Skin of body (tissue), 2 donors: ENCODE data around the gene PEAR1. TPM values are rescaled to one million over a fixed set of nuclear protein-coding genes. Genes with fewer than 3 reads are reported as not detected.
"Not testable (repeated sequence)": the region's sequence is repeated elsewhere in the genome, so short reads cannot be mapped to it uniquely, and the experiment has no call there.

Experiments used
- DNase-seq: peaks from one replicate; lab custom pipeline; 2025; lab: John Stamatoyannopoulos, UW
- total RNA-seq: library from RNA; depleted of rRNA; stranded (reverse); fragments of >200 nt; gene quantifications from one replicate; pipeline ENCODE4 v1.2.3, GENCODE V29; 2014

The PEAR1 gene
- total RNA-seq, 1 donor from 2014 or later = 5.5 TPM

DNA sequence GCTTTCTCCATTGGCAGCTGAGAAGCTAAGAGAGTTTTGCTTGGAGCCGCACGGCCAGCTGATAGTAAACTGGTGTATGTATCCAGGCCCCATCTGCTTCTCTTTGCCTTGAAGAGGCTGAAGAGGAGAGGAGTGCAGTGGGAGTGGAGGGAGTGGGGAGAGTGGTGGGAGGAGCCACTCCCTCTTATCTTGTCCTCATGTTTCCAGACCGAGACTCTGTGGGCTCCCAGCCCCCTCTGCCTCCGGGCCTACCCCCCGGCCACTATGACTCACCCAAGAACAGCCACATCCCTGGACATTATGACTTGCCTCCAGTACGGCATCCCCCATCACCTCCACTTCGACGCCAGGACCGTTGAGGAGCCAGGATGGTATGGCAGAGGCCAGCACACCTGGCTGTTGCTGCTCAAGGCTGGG, 20.9 kb downstream of the PEAR1 start:
- no peak for DNase-seq

DNA sequence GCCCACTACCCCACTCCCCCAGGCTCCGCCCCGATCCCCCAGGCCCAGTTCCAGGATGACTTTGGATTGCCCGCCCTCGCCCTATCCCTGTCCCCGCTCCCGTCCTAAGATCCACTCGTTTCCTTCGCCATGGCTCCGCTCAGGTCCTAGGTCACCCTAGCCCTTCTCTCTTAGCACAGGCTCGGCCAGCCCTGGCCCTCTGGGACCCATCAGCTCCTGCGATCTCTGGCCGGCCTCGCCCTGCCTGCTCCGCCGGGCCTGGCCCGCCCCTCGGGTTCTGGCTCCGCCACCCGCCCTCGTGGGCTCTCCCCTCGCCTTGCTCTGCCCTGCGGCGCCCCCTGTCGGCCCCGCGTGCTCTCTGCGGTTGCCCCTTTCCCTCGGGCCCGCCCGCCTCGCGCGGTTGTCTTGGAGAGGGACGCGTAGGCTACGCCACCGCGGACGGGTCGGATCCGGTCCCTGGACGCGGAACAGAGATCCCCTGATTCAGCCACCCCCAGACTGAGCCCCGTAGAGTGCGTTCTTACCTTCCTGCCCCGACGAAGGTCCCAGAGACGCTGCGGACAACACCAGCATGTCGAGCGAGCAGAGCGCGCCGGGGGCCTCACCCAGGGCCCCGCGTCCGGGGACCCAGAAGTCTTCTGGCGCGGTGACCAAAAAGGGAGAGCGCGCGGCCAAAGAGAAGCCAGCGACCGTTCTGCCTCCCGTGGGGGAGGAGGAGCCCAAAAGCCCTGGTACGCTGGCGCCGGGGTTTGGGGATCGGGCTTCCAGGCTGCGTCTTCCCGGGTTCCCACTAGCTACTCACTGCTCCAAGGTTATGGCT, 26.9 kb downstream of the PEAR1 start, which contains the start of gene LRRC71:
LRRC71 (plus strand) TSS at position 400 of the 820 bp plus-strand sequence; CDS start at position 572, 172 bp downstream.
- peak; percentile 55 for DNase-seq

DNA sequence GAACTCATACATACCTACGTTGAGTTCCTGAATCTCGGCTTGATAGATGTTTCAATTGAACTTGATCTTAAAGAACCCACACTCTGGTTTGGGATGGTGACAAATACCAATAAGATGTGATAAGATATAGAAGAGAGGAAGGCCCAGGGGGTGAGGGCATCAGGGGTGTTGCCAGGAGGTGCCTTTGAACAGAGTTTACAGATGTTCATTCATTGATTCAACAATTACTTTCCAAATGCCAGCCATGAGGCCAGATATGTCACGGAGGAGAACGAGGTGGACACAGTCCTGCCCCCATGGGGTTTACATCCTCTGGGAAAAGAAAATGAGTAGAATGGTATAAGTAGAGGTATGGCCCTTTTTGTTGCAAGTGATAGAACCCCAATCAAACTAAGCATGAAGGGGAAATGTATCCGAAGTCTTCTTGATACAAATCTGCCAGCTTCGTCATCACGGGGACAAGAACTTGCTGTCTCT, 27.6 kb downstream of the PEAR1 start:
- DNase-seq = no peak

DNA sequence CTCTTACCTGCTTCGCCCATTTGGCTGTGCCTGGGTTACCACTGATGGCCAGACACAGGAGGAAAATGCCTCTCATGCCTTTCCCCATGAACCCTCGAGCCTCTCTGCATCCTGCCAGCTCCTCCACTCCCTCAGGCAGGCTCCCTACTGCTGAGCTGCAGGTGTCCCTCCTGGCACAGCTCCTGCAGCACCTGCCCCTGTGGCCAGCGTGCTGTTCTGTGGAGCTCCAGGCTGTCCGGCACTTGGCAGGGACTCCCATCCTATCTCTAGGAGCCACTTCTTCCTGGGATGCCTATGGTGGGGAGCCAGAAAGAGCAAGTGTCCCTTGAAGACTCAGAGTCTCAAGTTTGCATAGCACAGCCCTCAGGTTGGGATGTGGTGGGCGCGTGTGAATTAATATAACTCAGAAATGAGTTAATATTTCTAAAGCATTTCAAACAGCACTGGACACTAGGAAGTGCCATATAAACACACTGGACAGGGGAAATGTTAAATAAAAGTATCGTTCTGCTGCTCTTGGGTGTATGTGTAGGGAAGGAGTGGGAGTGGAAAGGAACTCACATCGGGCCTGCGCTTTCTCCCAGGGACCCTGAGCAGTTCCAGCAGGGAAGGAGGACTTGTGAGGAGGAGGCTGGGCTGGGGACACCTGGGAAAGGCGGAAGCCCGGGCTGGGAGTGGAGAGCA, 29.6 kb downstream of the PEAR1 start:
- DNase-seq = no peak

GRCh38 chr1:156923670-156924477, 30.4 kb downstream of the PEAR1 start:
- DNase-seq = no peak

GRCh38 chr1:156924478-156925153, 31.1 kb downstream of the PEAR1 start:
- no peak for DNase-seq

DNA sequence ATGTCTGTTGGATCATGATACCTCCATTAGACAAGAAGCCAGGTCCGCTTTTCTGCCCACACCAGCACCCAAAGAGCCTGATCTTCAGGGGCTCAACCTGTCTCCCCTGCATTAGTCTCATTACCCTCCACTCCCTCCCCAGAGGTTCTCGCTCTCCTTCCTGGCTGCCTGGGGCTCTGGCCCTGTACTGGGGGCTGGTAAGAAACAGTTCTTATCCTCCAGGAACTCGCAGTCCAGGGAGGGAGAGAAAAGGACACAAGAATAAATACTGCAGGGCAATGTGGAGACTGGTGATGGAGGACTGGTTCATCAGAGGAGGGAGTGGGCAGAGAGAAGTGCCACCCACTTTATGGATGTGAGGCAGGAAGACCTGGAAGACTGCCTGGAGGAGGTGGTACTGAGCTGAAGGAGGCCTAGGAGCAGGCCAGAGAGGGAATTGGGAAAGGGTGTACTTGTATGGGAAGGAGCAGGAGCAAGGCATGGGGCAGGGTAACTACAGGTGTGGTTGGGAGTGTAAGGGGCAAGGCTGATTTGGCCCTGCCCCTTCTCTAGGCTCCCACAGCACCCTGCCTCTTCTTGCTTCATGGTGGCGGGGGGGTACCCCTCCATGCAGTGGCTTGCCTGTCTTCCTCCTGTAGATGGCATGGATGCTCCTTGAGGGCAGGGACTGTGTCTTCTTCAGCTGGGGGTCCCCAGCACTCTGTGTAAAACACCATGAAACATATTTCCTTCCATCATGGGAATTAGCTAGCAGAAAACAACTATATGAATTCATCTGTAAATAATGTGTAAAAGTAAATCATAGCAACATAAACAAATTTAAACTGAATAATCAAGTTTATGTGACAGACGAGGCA, 31.9 kb downstream of the PEAR1 start:
- DNase-seq = no peak

DNA sequence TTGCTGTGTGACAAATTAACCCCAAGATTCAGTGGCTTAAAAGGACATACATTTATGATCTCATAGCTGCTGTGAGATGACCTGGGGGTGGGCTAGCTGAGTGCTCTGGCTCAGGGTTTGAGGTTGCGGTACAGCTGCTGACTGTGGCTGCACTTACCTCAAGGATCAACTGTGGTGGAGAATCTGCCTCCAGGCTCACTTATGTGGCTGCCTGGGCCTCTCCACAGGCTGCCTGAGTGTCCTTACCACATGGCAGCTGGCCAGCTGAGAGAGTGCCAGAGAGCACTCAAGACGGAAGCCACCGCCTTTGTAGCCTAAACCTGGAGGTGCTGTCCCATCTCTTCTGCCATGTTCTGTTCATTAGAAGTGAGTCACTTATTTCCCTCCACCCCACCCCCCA, 32.7 kb downstream of the PEAR1 start:
- DNase-seq = no peak

GRCh38 chr1:156926695-156927094, 33.2 kb downstream of the PEAR1 start:
- DNase-seq = not testable (repeated sequence)

DNA sequence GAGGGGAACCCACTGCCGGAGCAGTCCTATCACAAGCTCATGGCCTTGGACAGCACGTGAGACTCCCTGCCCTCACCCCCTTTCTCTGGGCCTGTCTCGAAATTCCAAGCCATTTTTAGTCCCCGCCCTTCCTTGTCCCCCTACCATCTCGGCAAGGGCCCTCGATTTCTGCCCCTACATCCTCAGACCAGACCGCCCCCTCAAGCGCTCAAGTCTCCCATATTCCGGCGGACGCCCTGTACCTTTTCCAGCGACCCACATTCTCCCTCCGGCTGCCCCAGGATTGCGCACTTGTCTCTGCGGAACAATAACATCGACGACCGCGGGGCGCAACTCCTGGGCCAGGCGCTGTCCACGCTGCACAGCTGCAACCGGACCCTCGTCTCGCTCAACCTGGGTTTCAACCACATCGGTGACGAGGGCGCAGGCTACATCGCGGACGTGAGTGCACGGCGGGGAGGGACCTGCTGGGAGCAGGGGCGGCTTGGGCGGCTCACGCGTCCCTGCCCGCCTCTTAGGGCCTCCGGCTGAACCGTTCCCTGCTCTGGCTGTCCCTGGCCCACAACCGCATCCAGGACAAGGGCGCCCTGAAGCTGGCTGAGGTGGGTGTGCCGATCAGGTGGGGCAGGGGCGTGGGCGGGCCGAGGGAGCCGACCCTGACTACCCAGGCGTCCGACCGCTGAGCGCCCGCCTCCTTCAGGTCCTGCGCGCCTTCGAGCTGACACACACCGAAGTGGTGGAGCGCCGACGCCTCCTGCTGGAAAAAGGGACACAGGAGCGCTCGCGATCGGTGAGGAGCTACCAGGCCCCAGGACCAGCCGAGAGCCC, 33.9 kb downstream of the PEAR1 start:
- DNase-seq = peak; percentile 20

- no peak for DNase-seq
Observed at GRCh38 chr1:156928043-156928602, 34.6 kb downstream of the PEAR1 start.

DNA sequence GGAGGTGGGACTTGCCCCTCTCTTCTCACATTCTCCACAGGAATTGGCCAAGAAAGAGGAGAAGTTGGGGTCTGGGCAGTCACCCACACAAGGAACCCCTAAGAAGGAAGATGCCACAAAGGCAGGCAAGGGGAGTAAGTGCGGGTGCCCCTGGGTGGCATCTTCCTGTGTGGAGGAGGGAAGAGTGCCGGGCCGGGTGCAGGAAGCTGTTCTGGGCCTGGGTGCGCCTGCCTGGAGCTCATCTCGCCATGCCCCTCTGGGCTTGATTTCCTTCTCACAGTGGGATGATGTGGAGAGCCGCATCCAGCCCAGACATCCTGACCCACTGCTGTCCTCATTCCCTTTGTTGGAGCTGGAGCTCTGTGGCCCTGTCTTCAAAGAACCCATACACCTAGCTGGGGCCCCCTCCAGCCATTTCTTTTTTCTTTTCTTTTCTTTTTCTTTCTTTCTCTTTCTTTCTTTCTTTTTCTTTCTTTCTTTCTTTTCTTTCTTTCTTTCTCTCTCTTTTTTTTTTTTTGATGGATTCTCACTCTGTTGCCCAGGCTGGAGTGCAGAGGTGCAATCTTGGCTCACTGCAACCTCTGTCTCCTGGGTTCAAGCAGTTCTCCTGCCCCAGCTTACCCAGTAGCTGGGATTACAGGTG, 36.2 kb downstream of the PEAR1 start:
- DNase-seq = no peak

- DNase-seq = no peak
Observed at GRCh38 chr1:156930483-156930882, 37.0 kb downstream of the PEAR1 start.

- DNase-seq = no peak
Observed at GRCh38 chr1:156931211-156931952, 37.9 kb downstream of the PEAR1 start.

DNA sequence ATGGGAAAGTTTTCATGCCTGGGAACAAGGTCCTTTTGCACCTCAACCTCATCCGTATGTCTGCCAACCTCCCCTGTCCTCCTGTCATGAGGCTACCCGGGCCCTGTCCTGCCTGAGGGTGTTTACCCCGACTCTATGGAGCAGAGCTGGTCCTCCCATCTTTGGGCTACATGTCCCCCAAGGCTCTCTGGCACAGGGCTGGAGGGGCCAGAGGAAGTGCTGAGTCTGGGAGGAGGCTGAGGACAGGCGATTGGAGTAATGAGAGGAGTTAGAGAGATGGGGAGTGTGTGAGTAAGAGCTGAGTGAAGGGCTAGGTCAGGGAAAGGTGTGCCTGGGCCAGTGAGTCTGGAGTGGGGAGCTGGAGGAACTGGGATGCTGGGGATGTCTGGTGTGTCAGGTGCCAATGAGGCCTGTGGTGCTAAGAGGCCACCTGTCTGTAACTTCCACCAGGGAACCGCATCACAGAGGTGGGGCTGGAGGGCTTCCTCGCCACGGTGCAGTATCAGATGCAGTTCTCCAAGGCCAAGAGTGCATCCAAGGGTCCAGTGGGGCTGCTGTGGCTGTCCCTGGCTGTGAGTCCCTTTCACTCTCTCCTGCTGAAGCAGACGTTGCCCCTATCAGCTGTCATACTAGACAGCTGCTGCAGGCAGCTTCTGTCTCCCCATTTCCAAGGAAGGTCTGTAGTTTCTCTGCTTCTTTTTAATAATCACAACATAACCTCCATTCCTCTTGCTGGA, 38.6 kb downstream of the PEAR1 start:
- DNase-seq = no peak

DNA sequence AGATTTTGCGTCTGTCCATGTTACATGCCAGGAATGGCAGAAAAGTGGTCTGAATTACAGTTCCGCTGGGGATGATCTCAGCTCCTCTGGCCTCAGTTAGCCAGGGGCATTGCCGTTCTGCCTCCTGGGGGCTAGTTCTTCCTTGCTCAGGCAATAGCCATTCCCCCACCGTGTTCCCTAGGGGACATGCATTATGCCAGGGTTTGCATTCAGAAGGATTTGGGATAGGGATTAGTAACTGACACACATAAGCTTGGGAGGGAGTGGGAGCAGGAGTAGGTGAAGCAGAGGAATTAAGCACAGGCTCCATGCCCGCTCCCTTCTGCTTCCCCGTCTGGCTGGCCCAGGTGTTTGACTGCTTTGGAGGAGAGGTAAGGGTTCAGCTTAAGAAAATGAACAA, 39.6 kb downstream of the PEAR1 start:
- DNase-seq = no peak

DNA sequence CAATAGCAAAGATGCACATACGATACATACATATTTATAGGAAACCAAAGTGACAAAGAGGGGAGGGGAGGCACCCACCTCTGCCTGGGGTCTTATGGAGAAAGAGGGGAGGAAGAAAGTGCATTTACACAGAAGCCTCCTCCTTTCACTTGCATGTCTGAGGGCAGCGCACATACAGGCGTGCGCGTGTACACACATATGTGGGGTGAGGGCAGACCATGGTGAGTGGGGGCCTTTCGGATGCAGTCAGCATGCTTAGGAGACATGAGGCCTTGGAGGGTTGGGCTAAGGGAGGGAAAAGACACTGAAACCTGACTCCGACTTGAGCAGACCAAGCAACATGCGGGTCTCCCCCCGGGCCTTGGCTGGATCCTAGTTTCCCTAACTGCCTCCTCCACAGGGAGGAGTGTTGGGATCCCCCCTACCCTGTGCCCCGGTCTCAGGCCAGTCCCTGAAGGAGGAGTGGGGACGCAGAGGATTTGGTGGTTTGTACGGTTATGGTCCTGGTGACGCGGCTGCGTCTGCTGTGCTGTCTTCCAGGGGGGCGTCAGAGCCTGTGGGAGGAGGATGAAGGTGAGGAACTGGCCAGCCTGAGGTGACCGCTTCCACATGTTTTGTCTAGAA, 42.1 kb downstream of the PEAR1 start:
- no peak for DNase-seq
